Spleen (tissue), 7 donors: ENCODE measurements around the gene DBNL.

ENCODE experiments used
- POLR2A ChIP-seq, 3 donors: fragments of 450-650 bp; IDR thresholded peaks; one replicate each; pipeline ENCODE4 v1.5.1; 2017; ENCODE audit warnings: antibody characterized with exemption in 3 of 3, mild to moderate bottlenecking in 1 of 3
- TF ChIP-seq, protein P1 (sequence below), 11 experiments: fragments of 200-600 bp in 7 of 11; fragments of 450-650 bp in 4 of 11; sonication (generic) in 4 of 11; IDR thresholded peaks in 8 of 11; conservative IDR thresholded peaks in 3 of 11; 1 replicate in 7 of 11; 2 replicates in 4 of 11; pipeline versions ENCODE4 v1.4.0 to v1.8.0; 2016 to 2021; ENCODE audit warnings: antibody characterized with exemption in 11 of 11, inconsistent platforms in 4 of 11, mild to moderate bottlenecking in 1 of 11
- donor health status: DM: no; HTN: no; CAD: no; lungs with moderate emphysema.
- donor health status: DM: no; HTN: no; CAD: no.
- donor health status: DM: no; HTN: no; CAD: no.

DNA sequence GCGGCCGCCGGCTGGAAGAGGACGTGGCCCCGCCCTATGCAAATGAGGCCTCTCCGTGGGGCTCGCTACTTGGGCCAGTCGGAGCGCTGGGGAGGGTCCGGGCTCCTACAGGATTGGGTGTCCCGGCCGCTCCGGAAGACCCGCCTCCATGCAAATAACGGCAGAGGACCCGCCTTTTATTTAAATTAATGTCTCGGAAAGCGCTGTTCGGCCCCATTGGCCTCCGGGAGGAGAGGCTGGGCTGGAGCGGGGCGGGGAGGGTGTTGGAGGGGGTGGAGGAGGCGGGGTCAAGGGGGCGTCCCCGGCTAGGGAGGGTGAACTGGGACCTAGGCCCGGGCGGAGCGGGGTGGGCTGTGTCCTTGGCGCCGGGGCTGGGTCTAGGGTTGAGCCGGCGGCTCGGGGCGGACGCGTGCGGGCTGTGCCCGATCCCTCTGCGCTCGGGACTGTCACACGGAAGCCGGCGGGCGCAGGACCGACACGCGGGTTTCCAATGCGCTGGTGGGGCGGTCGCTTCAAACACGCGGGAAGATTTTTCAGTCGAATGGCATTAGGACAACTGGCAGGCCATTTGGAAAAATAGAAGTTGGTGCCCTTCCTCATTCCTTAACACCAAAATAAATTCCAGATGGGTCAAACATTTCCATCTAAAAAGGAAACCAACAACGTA is 38.2 kb downstream of the DBNL start:
- TF ChIP-seq, protein P1, sequence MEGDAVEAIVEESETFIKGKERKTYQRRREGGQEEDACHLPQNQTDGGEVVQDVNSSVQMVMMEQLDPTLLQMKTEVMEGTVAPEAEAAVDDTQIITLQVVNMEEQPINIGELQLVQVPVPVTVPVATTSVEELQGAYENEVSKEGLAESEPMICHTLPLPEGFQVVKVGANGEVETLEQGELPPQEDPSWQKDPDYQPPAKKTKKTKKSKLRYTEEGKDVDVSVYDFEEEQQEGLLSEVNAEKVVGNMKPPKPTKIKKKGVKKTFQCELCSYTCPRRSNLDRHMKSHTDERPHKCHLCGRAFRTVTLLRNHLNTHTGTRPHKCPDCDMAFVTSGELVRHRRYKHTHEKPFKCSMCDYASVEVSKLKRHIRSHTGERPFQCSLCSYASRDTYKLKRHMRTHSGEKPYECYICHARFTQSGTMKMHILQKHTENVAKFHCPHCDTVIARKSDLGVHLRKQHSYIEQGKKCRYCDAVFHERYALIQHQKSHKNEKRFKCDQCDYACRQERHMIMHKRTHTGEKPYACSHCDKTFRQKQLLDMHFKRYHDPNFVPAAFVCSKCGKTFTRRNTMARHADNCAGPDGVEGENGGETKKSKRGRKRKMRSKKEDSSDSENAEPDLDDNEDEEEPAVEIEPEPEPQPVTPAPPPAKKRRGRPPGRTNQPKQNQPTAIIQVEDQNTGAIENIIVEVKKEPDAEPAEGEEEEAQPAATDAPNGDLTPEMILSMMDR (IDR thresholded peaks at IDR 0.05 in 8 of 11, conservative IDR thresholded peaks at IDR 0.05 in 3 of 11): peak in 4 of 11 experiments; percentile 2 to 65 (median 38)
- no peak for TF ChIP-seq POLR2A (IDR thresholded peaks at IDR 0.05)
